ENCODE data around the gene UNC5C. TPM values are rescaled to one million over a fixed set of nuclear protein-coding genes. Genes with fewer than 3 reads are reported as not detected.
A peak's percentile ranks its signal among the peaks of the same experiment; 100 is the strongest.

UNC5C gene
- total RNA-seq, 3 donors from 2014 or later, result 6.2 to 20.9 (median 6.2) TPM

- DNase-seq (ENCODE audit: low spot score in 2 of 2), result no peak
- intact Hi-C loops (cut with DNase I; ENCODE audit: low total_unique reads), result no loop called here
- Histone ChIP-seq H3K36me3 (no peaks in the 10 kb centered on the region), H3K27ac (peak overlapping the region in 1 of 2 donors; percentile 79), H3K4me3 (peak overlapping the region in 2 of 3 donors; percentile 66 to 86), H3K4me1 (no peaks in the 10 kb centered on the region), H3K9me3 (no peaks in the 10 kb centered on the region), H3K27me3 (peaks cover 4 to 20% of the 10 kb centered on the region in 2 donors)
- TF ChIP-seq CTCF (IDR thresholded peaks at IDR 0.05) (no peak), POLR2AphosphoS5 (IDR thresholded peaks at IDR 0.05) (no peak), POLR2A (IDR thresholded peaks at IDR 0.05) (no peak)
Measured at GRCh38 chr4:95546221-95546620, 2.6 kb downstream of the UNC5C start.

GRCh38 chr4:95545546-95545945 lies 3.2 kb downstream of the UNC5C start:
- Histone ChIP-seq H3K4me1 (no peaks in the 10 kb centered on the region), H3K9me3 (no peaks in the 10 kb centered on the region), H3K27me3 (peaks cover 4 to 20% of the 10 kb centered on the region in 2 donors), H3K4me3 (peak overlapping the region in 2 of 3 donors; percentile 66 to 86), H3K36me3 (no peaks in the 10 kb centered on the region), H3K27ac (no peak overlapping the region)
- intact Hi-C loops (cut with DNase I; ENCODE audit: low total_unique reads), result no loop called here
- DNase-seq (ENCODE audit: low spot score in 2 of 2), result no peak
- TF ChIP-seq POLR2AphosphoS5 (IDR thresholded peaks at IDR 0.05) (no peak), CTCF (IDR thresholded peaks at IDR 0.05) (no peak), POLR2A (IDR thresholded peaks at IDR 0.05) (no peak)

GRCh38 chr4:95544113-95545103 lies 4.4 kb downstream of the UNC5C start:
- Histone ChIP-seq H3K9me3 (no peaks in the 10 kb centered on the region), H3K27ac (peak overlapping the region; percentile 2 to 10), H3K4me1 (no peaks in the 10 kb centered on the region), H3K36me3 (no peaks in the 10 kb centered on the region), H3K4me3 (no peak overlapping the region), H3K27me3 (peaks cover 2 to 18% of the 10 kb centered on the region in 2 donors)
- DNase-seq (ENCODE audit: low spot score in 2 of 2), result no peak
- no peak for TF ChIP-seq POLR2A (IDR thresholded peaks at IDR 0.05)
- TF ChIP-seq POLR2AphosphoS5 (IDR thresholded peaks at IDR 0.05), result no peak
- TF ChIP-seq CTCF (IDR thresholded peaks at IDR 0.05), result no peak
- intact Hi-C loops (cut with DNase I; ENCODE audit: low total_unique reads), result no loop called here

- intact Hi-C loops (cut with DNase I; ENCODE audit: low total_unique reads), result no loop called here
- DNase-seq (ENCODE audit: low spot score in 2 of 2), result no peak
- Histone ChIP-seq H3K9me3 (no peaks in the 10 kb centered on the region), H3K27ac (peak overlapping the region; percentile 29 to 53), H3K4me1 (no peaks in the 10 kb centered on the region), H3K36me3 (no peaks in the 10 kb centered on the region), H3K4me3 (peak overlapping the region in 1 of 3 donors; percentile 15), H3K27me3 (peaks cover 0 to 4% of the 10 kb centered on the region in 2 donors)
- TF ChIP-seq CTCF (IDR thresholded peaks at IDR 0.05) (no peak), POLR2A (IDR thresholded peaks at IDR 0.05) (no peak), POLR2AphosphoS5 (IDR thresholded peaks at IDR 0.05) (no peak)
Measured at GRCh38 chr4:95541889-95542607, 6.7 kb downstream of the UNC5C start.

All from breast epithelium (tissue), 4 donors.